NB4 (cell line): ENCODE data around the gene DUSP22.

Experiments
- DNase-seq: peaks from one replicate; pipeline ENCODE4 v3.0.0; 2010; ENCODE audit warnings: low read depth
- H3K4me3 ChIP-seq: one replicate; pipeline ENCODE4 v1.5.1; 2011; ENCODE audit warnings: mild to moderate bottlenecking, low read depth, low read length, moderate library complexity
- MAX ChIP-seq: IDR thresholded peaks from 2 replicates; pipeline ENCODE4 v1.6.1; 2011; ENCODE audit warnings: low read depth, low read length
- MYC ChIP-seq: IDR thresholded peaks from 2 replicates; pipeline ENCODE4 v1.6.1; 2011; ENCODE audit warnings: low read depth, low read length
- POLR2A ChIP-seq: IDR thresholded peaks from 2 replicates; pipeline ENCODE4 v1.6.1; 2011; ENCODE audit warnings: mild to moderate bottlenecking; ENCODE audit not compliant: insufficient read length; ENCODE audit errors: extremely low read depth
- TF ChIP-seq, protein P1 (sequence below): IDR thresholded peaks from one replicate; pipeline ENCODE4 v1.5.1; 2012; ENCODE audit warnings: low read depth, low read length

DUSP22 gene

DNA sequence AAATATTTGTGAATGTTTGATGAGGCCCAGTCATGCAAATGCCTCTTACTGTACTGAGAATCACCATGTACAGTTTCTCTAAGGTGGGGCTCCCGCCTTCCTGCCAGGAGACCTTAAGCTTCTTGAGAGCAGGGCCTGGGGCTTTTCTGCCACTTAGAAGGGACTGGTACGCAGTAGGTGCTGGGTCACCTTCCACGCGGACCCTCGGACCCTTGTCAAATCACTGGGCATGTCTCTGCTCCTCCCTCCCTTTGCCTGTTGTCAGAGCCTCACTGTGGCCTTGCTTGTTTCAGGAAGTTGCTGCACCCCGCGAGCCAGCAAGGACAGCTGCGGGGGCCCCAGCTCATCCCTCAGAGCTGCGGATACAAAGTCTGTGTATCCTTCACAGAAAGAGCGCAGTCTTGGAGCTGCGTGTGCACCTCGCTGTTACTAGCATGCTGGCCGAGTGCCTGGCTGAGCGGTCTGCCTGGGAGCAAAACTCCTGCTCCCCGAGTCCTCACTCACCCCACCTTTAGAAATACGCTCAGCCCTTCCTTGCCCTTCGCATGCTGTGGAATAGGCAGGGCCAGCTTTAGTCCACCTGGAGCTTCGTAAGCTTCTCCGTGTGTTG lies 68.6 kb downstream of the DUSP22 start:
- DNase-seq: no peak
- H3K4me3 ChIP-seq: no peak overlapping the region
- TF ChIP-seq MAX: no peak

DNA sequence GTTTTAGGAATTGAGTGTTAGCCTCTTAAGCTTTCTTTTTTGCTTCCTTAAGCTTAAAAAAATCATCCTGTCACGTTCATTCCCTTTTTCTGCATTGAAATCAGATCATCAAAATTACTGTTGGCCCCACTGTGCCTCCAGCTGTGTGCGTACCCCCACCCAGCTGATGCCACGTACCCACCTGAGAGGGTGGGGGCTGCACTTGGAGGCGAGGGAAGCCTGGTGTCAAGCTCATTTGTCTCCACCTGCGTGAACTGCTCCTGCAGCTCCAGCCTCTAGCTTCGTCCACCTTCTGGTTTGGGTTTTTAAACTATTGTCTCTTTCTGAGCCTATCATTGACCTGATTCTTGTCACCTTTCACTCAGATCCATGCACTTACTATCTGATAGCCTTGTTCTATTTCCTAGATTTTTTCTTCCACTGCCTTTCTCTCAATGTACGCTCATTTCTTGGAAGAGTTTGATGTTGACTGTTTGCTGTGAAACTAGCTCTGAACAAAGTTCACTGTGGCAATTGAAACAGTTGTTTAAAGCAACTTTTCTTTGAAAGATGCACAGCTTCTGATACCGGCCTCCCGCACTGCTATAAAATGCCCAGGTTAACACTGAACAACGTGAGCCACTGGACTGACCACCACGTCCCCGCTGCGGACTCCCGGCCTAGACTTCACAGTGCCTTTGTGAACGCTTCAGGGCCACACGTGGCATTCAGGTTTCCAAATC lies 69.3 kb downstream of the DUSP22 start:
- DNase-seq: no peak
- TF ChIP-seq MYC (no peak), POLR2A (no peak), MAX (no peak)
- TF ChIP-seq, protein P1, sequence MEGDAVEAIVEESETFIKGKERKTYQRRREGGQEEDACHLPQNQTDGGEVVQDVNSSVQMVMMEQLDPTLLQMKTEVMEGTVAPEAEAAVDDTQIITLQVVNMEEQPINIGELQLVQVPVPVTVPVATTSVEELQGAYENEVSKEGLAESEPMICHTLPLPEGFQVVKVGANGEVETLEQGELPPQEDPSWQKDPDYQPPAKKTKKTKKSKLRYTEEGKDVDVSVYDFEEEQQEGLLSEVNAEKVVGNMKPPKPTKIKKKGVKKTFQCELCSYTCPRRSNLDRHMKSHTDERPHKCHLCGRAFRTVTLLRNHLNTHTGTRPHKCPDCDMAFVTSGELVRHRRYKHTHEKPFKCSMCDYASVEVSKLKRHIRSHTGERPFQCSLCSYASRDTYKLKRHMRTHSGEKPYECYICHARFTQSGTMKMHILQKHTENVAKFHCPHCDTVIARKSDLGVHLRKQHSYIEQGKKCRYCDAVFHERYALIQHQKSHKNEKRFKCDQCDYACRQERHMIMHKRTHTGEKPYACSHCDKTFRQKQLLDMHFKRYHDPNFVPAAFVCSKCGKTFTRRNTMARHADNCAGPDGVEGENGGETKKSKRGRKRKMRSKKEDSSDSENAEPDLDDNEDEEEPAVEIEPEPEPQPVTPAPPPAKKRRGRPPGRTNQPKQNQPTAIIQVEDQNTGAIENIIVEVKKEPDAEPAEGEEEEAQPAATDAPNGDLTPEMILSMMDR: no peak

GRCh38 chr6:362231-362923 lies 70.1 kb downstream of the DUSP22 start:
- H3K4me3 ChIP-seq: no peak overlapping the region
- no peak for DNase-seq
- no peak for TF ChIP-seq MAX
- no peak for TF ChIP-seq POLR2A
- TF ChIP-seq, protein P1: no peak
- no peak for TF ChIP-seq MYC

More for the DNA sequence above, 69.3 kb downstream of the DUSP22 start:
- no peak overlapping the region for H3K4me3 ChIP-seq

DNA sequence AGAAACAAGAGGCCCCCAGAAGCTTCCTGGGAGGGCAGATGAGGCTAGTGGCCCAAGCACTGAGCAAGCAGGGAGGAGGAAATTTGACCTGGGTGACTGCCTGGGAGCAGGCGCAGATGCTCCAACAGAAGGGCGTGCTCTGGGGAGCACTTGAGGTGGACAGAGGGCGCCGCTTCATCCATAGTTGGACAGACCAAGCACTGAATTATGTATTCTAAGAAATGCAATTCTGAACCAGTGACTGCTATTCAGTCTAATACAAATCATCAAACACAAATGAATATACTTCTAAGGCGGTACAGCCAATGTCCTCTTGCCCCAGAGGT lies 70.6 kb downstream of the DUSP22 start:
- no peak overlapping the region for H3K4me3 ChIP-seq
- no peak for TF ChIP-seq MAX
- TF ChIP-seq, protein P1: no peak
- TF ChIP-seq POLR2A: no peak
- no peak for TF ChIP-seq MYC
- DNase-seq: no peak

GRCh38 chr6:363291-363690 lies 71.0 kb downstream of the DUSP22 start:
- no peak for TF ChIP-seq MYC
- TF ChIP-seq MAX: no peak
- TF ChIP-seq POLR2A: no peak
- TF ChIP-seq, protein P1: no peak
- no peak overlapping the region for H3K4me3 ChIP-seq
- no peak for DNase-seq

DNA sequence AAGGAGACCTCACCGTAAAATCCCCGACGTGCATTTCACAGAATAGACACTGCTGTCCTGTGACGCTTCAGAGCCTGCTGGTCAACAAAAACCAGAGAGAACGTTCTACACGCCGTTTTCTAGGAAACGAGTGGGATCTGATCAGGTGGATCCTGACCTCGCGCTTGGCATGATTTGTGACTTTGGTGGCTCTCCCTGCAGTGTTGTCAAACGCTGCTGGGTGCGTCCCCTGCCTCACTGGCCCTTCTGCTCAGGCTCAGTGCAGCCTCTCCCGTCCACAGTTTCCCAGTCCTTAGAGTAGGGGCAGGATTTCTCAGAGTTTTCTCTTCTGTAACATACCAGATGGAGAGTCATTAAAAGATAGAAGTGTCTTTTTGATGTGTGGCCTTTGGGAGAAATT lies 71.6 kb downstream of the DUSP22 start:
- no peak for TF ChIP-seq POLR2A
- no peak for TF ChIP-seq MYC
- TF ChIP-seq MAX: no peak
- TF ChIP-seq, protein P1: no peak
- DNase-seq: no peak
- H3K4me3 ChIP-seq: no peak overlapping the region
